GM19468 (cell line): Measurements from ENCODE around the gene PMPCA.
"Not testable (repeated sequence)": the region's sequence is repeated elsewhere in the genome, so short reads cannot be mapped to it uniquely, and the experiment has no call there.

Source experiments
- ATAC-seq: cut with Tn5 transposase; IDR thresholded peaks from one replicate; pipeline ENCODE4 v1.9.1; 2021; ENCODE audit warnings: mild to moderate bottlenecking, moderate library complexity, moderate number of reproducible peaks; ENCODE audit not compliant: unreplicated experiment; ENCODE audit errors: extremely low read depth

The PMPCA gene

DNA sequence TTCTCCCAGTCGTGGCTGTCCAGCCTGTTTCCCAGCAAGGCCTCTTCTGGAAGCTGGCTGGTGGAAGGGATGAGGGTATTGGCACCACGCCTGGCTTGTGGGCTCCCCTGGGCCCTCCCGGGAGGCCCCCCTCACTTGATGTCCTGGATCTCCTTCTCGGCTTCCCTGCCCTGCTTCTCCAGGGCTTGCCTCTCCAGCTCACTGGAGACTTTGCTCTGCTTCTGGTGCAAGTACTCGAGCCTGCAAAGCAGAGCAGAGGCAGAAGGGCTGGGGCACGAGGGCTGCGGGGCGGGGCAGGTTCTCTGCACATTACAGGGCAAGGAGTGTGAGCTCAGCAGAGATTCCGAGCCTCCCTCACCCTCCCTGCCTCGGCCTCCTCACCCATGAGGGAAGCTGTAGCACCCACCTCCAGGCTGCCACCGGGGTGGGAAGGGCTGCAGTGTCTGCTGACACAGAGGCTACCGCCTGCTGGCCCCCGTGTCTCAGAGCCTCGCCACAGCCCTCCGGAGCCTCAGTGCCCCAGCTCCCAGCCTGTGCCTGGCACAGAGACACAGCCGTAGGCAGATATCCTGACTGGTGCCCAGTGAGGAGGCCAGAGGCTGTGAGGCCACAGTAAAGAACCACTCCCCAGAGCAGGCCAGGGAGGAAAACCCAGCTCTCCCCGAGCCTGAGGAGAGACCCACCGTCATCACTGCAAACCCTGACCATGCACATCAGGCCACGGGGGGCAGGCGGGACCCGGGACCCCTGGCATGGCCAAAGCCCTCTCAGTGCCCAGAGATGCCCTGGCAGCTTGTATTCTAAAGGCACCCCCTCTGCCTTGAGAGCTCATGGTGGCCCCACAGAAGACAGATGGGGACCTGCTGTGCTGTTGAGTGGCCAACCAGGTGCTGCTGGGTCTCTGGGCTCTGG lies 17.7 kb upstream of the PMPCA start:
- no peak for ATAC-seq

- ATAC-seq: no peak
Measured at GRCh38 chr9:136393531-136393930, 16.9 kb upstream of the PMPCA start.

DNA sequence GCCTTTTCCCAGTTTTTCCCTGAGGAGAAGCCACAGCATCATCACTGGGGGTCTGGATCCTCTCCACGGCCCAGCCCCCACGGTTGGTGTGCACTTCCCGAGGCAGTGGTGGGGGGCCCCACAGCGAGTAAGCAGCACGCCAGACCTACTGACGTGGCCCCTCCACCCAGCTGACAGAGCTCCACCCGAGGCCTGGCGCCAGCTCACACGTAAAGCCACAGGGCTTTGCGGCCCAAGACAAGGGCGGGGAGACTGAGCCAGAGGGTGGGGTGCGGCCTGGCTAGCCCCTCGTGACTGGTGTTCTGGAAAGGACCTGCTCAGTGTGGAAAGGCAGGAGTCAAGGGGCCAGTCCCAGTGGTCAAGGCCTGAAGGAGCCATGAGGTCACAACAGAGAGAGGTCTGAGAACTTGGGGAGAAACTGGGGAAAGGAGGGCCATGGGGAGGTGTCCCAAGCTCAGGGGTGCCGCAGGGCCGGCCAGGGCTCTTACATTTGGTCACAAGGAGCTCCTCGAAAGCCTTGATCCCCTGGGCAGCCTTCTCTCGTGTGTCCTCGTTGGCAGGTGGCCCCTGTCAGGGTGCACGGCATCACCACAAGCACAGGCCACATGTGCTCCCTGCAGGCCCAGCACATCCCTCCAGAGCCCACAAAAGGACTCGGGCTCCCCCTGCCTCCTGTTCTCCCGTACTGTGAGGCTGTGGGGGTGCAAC lies 16.0 kb upstream of the PMPCA start:
- no peak for ATAC-seq

DNA sequence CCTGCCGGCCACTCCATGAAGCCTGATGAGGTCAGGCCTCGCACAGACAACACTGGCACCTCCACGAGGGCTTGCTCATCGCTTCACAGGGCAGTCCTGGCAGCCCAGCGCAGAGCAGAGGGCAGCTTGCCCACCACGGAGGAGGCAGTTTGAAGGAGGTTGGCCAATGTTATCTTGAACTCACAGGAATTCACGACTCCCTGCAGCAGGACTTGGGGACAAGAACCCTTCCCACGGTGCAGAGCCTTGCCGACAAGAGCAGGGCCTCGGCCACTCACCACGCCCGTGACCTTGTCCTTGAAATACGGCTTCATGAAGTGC lies 15.5 kb upstream of the PMPCA start:
- no peak for ATAC-seq

DNA sequence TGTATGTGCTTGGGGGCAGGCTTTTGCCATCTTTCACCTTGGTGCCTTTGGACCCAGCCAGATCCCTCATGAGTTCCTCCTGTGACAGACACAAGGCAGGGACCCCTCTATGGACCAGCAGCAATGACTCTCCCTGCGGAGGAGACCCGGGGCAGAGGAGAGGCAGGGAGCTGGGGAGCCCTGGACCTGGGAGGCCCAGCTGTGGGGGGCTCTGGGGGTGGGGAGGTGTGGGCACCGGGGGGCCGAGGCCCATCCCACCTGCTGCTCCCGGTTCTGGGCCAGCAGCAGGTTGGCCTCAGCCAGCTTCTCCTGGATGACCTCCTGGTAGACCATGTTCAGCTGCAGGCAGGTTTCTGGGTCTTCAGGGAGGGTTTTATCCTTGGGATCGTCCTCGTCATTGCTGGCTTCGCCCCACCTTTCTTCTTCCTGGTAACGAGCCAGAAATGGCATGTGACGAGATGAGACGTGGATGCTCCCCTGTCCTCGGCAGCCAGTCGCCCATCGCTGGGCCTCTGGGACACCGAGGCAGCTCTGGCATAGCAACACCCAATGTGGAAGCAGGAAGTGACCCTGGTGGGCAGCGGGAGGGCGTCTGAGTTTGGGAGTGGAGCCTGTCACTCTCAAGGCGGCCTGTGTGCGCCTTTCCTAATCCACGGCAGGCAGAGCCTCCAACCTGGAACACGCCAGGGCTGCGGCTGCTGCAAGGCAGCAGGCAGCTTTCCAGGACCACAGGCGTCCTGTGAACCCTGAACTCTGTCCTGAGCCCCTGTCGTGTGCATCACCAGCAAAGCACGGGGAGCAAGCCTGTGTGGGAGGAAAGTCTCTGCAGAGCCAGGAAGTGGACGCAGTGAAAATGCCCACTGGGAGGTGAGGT lies 14.9 kb upstream of the PMPCA start:
- ATAC-seq: no peak

- no peak for ATAC-seq
Measured at GRCh38 chr9:136396219-136396515, 14.3 kb upstream of the PMPCA start.

DNA sequence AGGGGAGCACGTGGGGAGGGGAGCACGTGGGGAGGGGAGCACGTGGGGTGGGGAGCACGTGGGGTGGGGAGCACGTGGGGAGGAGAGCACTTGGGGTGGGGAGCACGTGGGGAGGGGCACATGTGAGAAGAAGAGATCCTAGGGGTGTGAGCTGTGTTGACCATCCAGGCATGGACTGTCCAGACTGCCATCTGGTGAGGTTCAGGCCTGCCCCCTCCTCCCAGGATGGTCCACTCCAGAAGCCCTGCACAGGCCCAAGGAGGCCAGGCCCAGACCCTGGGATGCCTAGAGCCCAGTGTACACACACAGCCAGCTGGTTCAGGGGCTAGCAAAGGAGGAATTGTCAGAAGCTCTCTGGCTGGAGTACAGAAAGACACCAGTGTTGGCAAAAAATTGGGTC lies 12.8 kb upstream of the PMPCA start:
- no peak for ATAC-seq

- no peak for ATAC-seq
Measured at GRCh38 chr9:136398286-136398685, 12.2 kb upstream of the PMPCA start.

GRCh38 chr9:136399176-136400037 lies 11.1 kb upstream of the PMPCA start:
- ATAC-seq: no peak

GRCh38 chr9:136400038-136400834 lies 10.2 kb upstream of the PMPCA start, which contains the start of gene SNAPC4:
SNAPC4 (minus strand) TSS chr9:136400170; CDS start chr9:136398428, 1,742 bp downstream.
- peak; percentile 48 for ATAC-seq

GRCh38 chr9:136401173-136401922 lies 9.1 kb upstream of the PMPCA start:
- ATAC-seq: no peak

DNA sequence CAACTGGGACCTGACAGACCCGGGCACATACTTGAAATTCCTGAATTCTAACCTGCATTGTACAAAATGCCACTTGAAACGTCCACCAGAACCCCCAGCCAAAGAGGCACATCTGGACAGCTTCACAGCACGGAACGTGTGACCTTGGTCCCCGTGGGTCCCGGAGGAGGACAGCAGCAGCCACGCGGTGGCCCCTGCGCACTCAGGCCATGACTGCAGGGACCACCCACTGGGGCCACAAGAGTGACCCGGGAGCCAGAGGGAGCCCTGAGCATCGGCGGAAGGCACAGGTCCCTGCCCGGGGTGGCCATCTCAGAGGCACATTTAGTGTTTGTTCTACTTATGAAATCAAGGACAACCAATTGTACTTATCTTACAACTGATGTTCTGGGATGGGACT lies 8.4 kb upstream of the PMPCA start:
- ATAC-seq: no peak

DNA sequence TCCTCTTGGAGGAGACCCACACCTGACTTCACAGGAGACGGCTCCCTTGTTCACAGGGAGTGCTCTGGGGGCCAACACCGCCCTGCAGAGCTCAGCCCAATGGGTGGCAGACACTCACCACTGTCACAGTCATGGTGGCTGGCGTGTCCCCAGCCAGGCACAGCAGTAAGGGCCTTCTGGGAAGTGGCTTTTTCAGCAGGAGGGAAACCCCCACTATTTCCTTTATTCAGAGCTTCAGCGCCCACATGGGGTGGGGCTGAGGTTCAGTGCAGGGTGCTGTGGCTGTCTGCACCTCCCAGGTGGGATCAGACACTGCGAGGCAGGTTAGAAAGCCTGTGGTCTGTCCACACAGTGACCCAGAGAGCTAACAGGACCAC lies 6.9 kb upstream of the PMPCA start:
- ATAC-seq: no peak

DNA sequence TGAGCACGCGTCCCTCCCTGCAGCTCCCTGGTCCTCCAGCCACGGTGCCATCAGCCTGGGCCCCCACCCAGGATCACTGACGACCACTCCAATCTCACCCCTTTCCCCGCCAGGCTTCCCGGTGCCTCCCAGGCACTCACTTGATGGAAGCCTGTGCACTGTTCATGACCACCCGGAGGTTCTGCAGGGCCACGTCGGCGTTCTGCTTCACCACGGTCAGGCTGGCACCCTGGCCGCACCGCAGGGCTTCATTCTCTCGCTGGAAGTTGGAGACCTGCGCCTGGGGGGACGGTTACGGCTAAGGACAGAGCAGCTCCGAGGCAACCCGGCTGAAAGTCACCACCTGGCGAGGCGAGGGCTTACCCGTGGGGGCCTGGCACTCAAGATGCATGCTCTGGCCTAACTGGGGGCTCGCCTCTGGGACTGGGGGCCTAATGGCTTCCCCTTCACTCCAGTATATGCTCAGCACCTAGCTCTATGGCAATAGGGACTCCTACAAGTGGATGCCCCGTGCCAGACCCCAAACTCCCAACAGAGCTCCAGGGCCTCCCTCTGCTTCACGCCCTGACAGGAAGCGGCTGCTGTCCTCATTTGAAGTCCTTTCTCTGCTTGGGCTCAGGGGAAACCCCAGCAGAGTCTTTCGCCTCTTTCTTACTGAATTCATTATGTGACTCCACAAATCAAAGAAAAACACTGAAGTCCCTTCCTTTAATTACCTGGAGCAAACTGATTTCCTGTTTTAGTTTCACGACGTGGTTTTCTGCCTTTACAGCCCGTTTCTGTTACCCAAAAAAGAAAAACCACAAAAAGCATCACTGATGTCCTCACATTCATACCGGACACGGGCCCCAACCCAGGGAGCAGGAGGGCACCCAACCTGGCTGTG lies 6.3 kb upstream of the PMPCA start:
- no peak for ATAC-seq

DNA sequence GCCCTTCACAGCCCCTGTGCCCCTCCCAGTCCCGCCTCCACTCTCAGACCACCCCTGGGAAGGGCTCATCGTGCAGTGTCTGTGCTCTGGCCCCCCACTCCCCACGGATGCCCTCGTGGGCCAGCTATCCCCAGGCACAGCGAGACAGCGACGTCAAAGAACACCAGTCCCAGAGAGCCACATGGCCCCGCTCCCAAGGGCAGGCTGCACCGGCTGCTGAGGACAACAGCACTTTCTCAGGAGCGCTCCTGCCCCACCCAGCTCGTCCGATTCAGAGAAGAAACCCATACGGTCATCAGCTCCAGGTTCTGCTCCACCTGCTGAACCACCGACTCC lies 5.7 kb upstream of the PMPCA start:
- ATAC-seq: no peak

DNA sequence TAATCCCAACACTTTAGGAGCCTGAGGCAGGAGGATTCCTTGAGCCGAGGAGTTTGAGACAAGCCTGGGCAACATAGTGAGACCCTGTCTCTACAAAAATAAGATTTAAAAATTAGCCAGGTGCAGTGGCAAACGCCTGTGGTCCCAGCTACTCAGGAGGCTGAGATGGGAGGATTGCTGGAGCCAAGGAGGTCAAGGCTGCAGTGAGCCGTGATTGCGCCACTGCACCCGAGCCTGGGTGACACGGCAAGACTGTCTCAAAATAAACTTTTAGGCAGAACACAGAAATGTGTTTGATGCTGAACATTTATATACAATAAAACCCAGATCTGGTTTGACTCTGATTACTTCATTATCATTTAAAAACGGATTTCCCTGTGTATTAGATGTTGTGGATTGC lies 5.0 kb upstream of the PMPCA start:
- no peak for ATAC-seq

- ATAC-seq: not testable (repeated sequence)
Measured at GRCh38 chr9:136405904-136406303, 4.6 kb upstream of the PMPCA start.

GRCh38 chr9:136407061-136407460 lies 3.4 kb upstream of the PMPCA start:
- not testable (repeated sequence) for ATAC-seq
